Stimulated activated CD4-positive, alpha-beta T cell treated with anti-CD3 and anti-CD28 coated beads, Interleukin-12 subunit alpha, Interleukin-12 subunit beta, amount 100 ng/mL, for 48 hours (primary cell): Measurements from ENCODE around the gene PLA2G4B.

ENCODE experiments used
- DNase-seq, 3 donors: peaks; one replicate each; pipeline ENCODE4 v3.0.0-alpha.2; 2020; ENCODE audit warnings: low read depth in 2 of 3, low spot score in 1 of 3

The PLA2G4B gene

GRCh38 chr15:41869770-41870688 is 31.4 kb downstream of the PLA2G4B start:
- no peak for DNase-seq

DNA sequence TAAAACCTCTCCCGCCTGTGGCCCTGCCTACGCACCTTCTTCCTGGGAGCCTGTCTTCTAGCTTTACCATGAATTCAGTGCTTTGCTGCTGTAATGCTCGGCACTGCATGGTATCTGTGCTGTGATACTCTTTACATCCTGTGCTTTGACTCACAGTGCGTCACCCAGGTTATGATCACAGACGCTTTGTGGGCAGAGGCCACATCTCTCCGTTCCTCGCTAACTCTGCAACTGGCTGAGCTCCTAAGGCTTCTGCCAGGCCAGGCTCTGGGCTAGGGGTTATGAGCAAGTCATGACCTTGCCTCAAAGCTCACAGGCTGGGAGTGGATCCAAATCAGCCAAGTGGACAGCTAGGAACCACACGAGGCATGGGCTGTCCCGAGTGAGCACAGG is 32.0 kb downstream of the PLA2G4B start:
- DNase-seq, result peak; percentile 39 to 62 (median 55)

- DNase-seq, result no peak
These were observed 32.7 kb downstream of the PLA2G4B start for GRCh38 chr15:41871175-41871905.

- DNase-seq, result no peak
These were observed 33.6 kb downstream of the PLA2G4B start for GRCh38 chr15:41872166-41872747.

DNA sequence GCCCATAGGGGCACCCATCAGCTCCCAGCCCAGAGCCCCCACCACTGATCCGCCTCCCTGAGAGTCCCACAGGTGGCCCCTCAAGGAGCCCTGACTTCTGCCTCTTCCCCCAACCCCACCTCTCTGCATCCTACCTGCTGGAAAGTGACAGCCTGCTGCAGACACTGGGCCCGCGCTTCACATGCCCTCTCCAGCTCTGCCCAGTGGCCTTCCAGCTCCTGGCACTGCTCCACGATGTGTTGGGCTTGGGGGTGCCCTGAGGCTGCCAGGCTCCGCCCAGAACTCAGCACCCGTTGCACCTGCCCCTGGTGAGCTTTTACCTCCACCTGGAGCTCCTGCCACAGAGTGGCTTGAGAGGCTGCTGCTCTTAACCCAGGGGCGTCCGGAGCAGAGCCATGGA is 35.1 kb downstream of the PLA2G4B start:
- DNase-seq, result no peak

DNA sequence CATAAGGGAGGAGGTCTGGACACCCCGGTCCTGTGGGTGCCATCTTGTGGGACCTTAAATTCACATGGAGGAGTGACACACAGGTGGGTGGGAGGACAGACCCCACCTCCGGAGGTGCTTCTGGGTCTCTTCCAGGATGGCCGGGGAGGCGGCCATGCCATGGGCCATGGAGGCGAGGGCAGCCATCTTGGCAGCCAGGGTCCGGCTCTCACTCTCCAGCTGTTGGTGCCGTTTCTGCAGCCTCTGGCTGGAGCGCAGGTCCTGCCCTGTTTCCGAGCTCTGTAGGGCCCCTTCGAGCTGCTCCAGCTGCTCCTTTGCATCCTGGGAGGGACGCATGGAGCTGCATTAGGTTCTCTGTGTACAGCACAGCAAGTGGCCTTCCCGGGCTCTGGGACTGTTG is 36.1 kb downstream of the PLA2G4B start:
- DNase-seq, result no peak

GRCh38 chr15:41876007-41876406 is 37.4 kb downstream of the PLA2G4B start:
- DNase-seq, result no peak

GRCh38 chr15:41876689-41877088 is 38.0 kb downstream of the PLA2G4B start:
- DNase-seq, result no peak

DNA sequence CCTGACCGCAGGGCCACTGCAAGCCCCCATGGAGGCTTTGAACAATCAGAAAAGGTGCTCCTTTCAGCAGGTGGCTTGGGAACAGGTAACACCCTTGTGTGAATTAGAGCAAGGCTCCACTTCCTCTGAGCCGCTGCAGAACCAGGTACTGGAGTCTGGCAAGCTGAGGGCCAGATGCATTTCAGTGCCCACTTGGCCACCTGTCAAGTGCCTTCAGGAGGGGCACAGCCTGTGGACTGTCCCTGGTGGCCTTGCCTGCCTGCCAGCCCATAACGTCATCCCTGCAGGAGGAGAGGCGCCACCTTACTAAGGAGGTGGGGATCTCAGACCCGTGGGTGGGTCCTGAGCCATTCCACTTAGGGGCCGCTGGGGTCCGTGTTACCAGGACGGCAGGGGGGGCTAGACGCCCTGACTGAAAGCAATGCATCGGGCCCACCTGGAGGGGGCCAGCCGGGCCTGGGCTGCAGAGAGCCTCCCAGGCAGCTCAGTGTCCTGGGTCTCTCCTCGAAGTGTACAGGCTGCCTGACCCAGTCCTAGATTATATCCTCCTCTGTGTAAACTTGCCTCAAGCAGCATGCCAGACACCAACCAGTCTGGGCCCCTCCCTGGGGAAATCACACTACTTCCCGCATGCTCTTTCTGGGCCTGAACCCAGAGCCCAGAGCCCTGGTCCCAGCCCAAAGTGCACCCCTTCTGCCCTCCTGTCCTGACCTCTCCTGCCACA is 39.1 kb downstream of the PLA2G4B start:
- no peak for DNase-seq

- no peak for DNase-seq
These were observed 39.7 kb downstream of the PLA2G4B start for GRCh38 chr15:41878355-41878699.

- DNase-seq, result no peak
These were observed 40.7 kb downstream of the PLA2G4B start for GRCh38 chr15:41879321-41879845.

DNA sequence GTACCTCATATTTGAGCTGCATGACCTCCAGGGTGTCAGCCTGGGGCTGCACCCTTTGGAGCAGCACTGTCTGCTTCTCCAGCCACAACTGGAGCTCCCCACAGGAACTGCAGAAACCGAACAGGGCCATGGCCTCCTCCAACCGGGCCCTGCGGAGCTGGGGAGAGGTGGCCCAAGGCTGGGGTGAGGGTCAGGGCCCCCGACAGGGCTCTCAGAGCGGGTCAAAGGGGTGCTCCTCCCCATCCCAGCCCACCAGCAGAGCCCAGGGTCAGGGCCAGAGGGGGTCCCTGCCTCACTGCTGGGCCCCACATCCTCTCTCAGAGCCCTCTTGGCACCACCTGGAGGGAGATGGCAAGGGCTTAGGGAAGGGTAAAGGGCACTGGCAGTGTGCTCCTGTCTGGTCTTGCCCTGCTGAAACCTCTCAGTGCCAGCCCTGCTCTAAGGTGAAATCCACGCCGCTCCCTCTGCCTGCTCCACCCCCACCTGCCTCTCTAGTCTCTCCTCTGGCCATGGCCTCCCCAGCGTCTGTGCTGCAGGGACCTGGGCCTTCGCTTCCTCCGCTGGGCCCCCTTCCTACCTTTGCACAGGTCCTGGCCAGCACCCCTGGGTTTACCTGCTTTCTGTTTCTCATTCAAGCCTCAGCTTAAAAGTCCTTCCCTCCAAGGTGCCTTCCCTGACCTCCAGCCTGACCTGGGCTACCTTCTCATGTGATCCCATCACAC is 41.7 kb downstream of the PLA2G4B start:
- no peak for DNase-seq

DNA sequence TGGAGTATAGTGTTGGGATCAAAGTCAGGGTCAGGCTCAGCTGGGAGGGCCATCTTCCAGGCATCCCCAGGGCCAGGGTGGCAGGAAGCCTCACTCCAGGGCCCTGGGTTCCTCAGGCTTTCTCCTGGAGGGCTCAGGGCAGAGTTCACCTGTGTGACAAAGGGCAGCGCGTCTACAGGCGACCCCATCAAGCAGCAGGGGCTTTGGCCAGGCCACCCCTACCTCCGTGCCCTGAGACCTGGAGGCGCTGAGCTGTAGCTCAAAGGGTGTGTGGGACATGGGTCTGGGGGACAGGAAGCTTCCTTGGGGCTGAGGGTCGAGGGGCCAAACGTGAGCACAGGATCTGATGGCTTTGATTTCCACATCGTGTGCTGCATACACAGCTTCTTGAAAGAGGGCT is 42.4 kb downstream of the PLA2G4B start:
- DNase-seq, result no peak

DNA sequence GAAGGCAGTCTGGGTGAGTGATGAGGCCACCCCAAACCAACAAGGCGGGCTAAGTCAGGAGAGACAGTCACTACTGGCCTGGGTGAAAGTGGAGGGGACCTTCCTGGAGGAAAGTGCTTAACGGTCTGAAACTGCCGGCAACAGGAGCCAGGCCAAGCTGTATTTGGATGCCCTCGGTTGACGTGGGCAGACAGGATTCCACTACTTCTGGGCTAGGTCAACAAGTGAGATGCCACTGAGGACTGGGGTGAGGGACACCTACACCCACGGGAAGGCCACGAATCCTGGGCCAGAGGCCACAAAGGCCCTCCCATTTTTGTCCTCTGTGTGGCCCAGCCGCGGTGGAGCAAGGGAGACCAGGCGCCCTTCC is 42.9 kb downstream of the PLA2G4B start:
- DNase-seq, result no peak

DNA sequence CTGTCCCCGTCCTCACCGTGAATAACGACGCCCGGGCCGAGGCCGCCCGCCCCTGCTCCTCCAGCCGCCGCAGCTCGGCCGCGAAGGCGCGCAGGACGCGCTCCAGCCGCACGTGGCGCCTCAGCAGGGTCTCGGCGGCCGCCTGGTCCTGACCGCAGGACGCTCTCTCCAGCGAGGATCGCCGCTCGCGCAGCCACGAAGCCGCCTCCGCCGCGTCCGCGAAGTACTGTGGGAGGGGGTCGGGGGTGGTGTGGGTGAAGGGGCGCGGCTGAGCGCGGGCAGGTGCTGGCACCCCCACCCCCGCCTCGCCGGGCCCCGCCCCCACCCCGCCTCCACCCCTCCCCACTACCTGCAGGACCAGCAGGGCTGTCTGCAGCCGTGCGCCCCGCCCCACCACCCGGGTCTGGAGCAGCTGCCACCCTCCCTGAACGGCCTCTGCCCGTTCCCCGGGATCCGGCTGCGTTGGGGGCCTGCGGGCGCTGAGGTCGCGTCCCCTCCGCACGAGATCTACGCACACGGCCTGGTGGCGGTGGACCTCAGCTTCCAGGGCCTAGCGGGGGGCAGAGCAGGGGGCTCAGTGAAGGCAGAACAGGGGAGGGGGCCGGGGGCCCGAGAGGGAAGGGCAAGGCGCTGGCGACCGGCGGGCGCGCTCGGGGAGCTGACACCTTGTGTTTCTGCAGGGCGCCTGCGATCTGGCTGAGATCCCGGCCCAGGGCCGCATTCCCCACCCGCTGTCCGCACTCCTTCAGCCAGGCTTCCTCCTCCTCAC is 43.5 kb downstream of the PLA2G4B start:
- DNase-seq, result no peak

DNA sequence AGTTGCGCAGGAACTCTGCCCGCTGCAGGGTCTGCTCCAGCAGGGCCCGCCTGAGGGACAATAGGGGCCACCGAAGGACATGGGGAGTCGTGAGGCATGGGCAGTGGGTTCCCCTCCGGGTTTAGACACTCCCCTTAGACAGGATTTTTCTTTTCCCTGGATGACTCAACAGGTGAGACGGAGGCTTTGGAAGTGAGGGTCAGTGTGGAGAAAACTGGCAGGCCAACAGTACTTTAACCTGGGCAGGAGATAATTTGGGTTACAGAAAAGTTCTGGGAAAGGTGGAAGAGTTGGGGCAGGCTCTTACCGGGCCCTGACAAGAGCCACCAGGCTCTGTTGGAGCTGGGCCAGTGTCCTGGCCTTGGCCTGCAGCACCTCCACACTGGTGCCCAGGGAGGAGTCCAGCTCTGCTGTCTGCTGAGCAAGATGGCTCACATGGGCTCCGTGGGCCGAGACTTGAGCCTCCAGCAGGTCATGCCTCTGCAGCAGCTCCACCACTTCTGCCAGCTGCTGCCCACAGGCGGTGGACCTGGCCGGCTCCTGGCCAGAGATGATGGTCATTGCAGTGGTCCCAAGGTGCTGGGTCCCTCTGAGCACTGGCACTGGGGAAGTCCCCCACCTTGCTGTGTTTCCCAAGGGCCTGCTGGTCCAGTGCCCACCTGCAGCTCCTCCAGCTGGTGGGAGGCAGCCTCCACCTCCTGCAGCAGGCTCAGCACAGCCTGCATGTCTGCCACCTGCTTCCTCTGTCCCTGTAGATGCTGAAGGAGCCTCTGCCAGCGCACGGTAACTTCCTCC is 44.2 kb downstream of the PLA2G4B start:
- DNase-seq, result no peak

DNA sequence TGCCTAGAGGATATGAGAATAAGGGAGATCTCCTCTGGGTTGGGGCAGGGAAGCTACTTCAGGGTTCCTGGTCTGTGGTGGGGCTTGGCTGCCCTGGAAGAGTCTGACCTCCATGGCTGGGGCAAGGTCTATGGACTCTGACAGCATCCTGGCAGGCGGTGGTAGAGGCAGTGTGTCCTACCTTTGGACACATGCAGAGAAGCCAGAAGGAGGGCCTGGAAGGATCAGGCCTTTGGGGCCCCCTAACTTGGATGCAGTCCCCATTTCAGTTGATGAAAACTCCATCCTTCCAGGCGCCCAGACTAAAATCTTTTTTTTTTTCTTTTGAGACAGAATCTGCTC is 44.8 kb downstream of the PLA2G4B start:
- no peak for DNase-seq

DNA sequence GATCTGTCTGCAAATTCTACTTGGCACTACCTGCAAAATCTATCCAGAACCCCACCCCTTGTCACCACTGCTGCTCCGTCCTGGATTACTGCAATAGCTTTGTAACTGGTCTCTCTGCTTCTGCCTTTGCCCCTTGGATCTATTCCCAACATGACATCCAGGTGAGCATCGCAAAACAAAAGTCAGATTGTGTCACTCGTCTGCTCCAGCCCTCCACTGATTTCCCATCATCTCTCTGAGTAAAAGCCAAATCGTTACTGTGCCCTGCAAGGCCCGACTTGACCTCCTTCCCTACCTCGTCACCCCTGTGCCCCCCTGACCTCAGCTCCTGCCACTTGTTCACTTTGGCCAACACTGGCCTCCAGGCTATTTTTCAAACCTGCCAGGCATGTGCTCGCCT is 45.8 kb downstream of the PLA2G4B start:
- no peak for DNase-seq

DNA sequence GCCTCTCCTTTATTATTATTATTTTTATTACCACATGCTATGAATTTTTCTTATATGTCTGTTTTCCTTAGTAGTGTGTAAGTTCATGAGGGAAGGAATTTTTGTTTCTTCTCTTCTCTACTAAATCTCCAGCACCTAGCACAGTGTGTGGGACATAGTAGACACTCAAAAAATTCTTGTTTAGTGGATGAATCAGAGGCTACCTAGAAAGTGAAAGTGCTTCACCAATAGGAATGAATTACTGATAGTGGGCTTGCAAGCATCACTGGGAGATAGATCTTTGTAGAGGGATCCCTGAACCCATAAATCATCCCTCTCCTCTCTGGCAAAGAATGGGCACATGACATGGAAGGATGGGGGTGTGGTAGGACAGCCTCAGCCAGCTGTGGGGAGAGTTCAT is 46.7 kb downstream of the PLA2G4B start:
- DNase-seq, result no peak
